RWPE1 (cell line): ENCODE results near the gene POC1B.

ENCODE experiments used
- CTCF ChIA-PET: fragments of 350-600 bp; sonication (Branson Sonifier 250); formaldehyde crosslinking; extraction: SDS; loops from one replicate; lab custom pipeline; 2021; lab: Yijun Ruan, JAX
- POLR2A ChIA-PET: fragments of 400-600 bp; formaldehyde crosslinking; extraction: SDS; loops from one replicate; lab custom pipeline; 2020; ENCODE audit warnings: antibody characterized with exemption; ENCODE audit not compliant: low non-redundant PET; lab: Yijun Ruan, JAX
- DNase-seq: peaks from one replicate; pipeline ENCODE4 v3.0.0; 2012; ENCODE audit warnings: low spot score
- H3K27ac ChIP-seq: fragments of 450-650 bp; 2 replicates; pipeline ENCODE4 v1.5.1; 2017
- TF ChIP-seq, protein P1 (sequence below): fragments of 450-650 bp; conservative IDR thresholded peaks from 2 replicates; pipeline ENCODE4 v1.5.1; 2017; ENCODE audit warnings: low read depth, mild to moderate bottlenecking

POC1B gene

DNA sequence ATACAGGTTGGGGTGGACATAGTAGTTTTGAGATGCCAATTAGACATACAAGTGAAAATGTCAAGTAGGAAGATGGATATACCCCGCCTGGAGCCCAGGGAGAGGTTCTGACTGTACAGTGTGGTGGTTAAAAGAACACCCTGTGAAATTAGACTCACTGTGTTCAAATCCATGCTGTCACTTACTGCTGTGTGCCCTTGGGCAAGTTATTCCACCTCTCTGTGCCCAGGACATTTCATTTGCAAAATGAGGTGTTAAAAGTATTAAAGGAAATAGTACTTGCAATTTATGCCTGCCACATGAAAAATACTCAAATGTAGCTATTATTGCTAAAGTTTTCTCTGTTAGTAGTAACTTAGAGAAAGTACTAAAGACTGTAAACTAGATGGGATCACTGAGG, 19.8 kb downstream of the POC1B start:
- no peak for DNase-seq
- TF ChIP-seq, protein P1, sequence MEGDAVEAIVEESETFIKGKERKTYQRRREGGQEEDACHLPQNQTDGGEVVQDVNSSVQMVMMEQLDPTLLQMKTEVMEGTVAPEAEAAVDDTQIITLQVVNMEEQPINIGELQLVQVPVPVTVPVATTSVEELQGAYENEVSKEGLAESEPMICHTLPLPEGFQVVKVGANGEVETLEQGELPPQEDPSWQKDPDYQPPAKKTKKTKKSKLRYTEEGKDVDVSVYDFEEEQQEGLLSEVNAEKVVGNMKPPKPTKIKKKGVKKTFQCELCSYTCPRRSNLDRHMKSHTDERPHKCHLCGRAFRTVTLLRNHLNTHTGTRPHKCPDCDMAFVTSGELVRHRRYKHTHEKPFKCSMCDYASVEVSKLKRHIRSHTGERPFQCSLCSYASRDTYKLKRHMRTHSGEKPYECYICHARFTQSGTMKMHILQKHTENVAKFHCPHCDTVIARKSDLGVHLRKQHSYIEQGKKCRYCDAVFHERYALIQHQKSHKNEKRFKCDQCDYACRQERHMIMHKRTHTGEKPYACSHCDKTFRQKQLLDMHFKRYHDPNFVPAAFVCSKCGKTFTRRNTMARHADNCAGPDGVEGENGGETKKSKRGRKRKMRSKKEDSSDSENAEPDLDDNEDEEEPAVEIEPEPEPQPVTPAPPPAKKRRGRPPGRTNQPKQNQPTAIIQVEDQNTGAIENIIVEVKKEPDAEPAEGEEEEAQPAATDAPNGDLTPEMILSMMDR = no peak
- H3K27ac ChIP-seq = no peak overlapping the region
- ChIA-PET POLR2A (no interaction called here), CTCF (no interaction called here)

DNA sequence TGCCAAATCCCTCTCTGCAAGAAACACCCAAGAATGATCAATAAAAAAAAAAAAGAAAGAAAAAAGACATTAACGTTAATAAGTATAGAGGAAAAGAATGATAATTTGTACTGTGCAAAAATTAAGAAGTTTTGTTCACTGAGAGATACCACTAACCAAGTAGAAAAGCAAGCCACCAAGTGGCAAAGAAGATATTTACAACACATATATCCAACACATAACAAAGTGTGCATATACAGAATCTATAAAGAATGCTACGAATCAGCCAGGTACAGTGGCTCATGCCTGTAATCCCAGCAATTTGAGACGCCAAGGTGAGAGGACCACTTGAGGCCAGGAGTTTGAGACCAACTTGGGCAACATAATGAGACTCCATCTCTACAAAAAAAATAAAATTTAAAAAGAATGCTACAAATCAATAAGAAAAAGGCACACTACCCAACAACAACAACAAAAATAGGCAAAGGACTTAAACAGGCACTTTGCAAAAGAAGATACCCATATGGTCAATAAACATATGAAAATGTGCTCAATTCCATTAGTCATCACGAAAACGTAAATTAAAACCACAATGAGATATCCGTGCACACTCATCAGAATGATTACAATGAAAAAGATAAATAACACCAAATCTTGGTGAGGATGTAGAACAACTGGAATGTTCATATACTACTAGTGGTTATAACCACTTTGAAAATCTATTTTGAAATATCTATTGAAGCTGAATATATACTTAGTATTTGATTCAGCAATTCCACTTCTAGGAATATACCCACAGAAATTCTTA, 21.1 kb downstream of the POC1B start:
- POLR2A ChIA-PET = no interaction called here

DNA sequence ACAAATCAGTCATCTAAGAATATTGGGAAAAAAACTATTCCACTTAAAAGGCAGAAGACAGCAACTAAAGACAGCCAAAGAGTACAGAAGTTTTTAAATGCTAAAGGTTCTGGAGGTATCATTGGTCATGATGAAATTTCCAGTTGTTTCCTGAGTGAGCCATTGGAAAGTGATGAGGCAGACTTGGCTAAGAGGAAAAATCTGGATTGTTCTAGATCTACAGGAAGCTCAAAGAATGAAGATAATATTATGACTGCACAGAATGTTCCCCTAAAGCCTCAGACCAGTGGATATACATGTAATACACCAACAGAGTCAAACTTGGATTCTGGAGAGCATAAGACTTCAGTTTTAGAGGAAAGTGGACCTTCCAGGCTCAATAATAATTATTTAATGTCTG, 24.1 kb downstream of the POC1B start:
- no peak overlapping the region for H3K27ac ChIP-seq
- CTCF ChIA-PET = no interaction called here
- POLR2A ChIA-PET = no interaction called here
- TF ChIP-seq, protein P1 = no peak
- DNase-seq = no peak

More for the DNA sequence above, 21.1 kb downstream of the POC1B start:
- TF ChIP-seq, protein P1 = no peak
- CTCF ChIA-PET = no interaction called here
- no peak overlapping the region for H3K27ac ChIP-seq
- no peak for DNase-seq

DNA sequence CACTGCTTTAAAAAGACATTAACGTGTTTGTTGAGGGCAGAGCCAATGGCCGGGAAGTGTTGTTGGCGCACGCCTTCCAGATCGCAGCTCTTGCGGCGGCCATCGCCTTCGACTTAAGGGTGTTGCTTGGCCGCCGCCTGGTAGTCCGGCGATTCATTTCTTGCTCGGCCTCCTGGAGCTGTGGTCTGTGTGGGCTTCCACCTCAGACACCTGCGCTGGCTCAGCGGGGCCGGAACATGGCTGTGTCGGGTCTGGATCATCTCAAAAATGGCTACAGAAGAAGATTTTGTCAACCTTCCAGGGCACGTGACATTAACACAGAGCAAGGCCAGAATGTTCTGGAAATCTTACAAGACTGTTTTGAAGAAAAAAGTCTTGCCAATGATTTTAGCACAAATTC, 26.0 kb downstream of the POC1B start:
- TF ChIP-seq, protein P1 = no peak
- DNase-seq = no peak
- CTCF ChIA-PET = no interaction called here
- POLR2A ChIA-PET = no interaction called here
- no peak overlapping the region for H3K27ac ChIP-seq

DNA sequence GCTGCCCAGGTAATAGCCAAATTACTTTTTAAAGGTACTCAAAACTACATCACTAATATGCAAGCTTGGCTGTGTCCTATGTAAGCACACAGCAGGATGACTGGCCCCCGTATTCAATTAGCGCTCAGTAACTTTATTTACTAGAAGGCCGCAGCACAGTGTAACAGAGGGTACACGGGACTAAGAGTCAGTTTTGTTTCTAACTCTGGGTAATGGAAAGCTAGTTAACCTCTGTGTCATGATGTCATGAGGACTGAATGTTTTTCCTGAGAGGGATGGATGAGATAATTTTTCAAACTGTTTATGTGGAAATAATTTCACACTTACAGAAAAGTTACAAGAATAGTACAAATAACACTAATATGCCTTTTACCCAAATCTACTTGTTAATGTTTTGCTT, 28.4 kb downstream of the POC1B start:
- no peak for DNase-seq
- H3K27ac ChIP-seq = no peak overlapping the region
- TF ChIP-seq, protein P1 = no peak
- ChIA-PET CTCF (interaction anchor here (0.5 kb wide), 1 partner anchor 27 kb away, joined by 3 read pairs; no protein-coding TSS in a partner anchor), POLR2A (no interaction called here)

DNA sequence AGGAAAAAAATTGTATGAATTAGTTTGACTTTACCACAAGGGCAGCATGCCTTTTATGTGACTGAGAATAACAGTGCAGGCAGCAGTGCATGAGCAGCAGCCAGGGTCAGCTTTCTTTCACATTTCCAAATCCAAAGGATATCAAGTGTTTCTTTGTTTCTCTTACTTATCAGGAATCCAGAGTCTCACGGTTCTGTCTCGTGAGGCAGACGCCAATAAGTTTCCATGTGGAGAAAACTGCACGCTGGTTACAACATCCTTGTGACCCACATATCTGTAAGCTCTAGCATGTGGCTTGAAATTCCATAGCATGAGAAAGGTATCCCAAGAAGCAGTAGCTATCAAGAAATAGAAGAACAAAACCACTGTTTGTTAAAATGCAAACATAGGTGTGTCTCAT, 28.8 kb downstream of the POC1B start:
- TF ChIP-seq, protein P1 = no peak
- DNase-seq = no peak
- ChIA-PET CTCF (no interaction called here), POLR2A (no interaction called here)
- no peak overlapping the region for H3K27ac ChIP-seq
